ENCODE results near the gene LIME1.

- no peak for TF ChIP-seq BHLHE40 (IDR thresholded peaks at IDR 0.05; ENCODE audit: low read depth, low read length)
- no peak for TF ChIP-seq MAZ (IDR thresholded peaks at IDR 0.05; ENCODE audit: borderline replicate concordance, low read depth, low read length)
- no peak for TF ChIP-seq POLR2A (IDR thresholded peaks at IDR 0.05; ENCODE audit: low read depth, low read length)
- no peak for TF ChIP-seq CTCF (conservative IDR thresholded peaks at IDR 0.05; ENCODE audit: low read depth, low read length)
- TF ChIP-seq RFX5 (IDR thresholded peaks at IDR 0.05; ENCODE audit: low read depth, low read length), result no peak
- TF ChIP-seq RCOR1 (IDR thresholded peaks at IDR 0.05; ENCODE audit: insufficient replicate concordance, low read length), result no peak
- no peak for TF ChIP-seq MXI1 (IDR thresholded peaks at IDR 0.05; ENCODE audit: borderline replicate concordance, low read depth, low read length)
- no peak for TF ChIP-seq USF2 (IDR thresholded peaks at IDR 0.05; ENCODE audit: low read depth, low read length)
- TF ChIP-seq, protein P1, sequence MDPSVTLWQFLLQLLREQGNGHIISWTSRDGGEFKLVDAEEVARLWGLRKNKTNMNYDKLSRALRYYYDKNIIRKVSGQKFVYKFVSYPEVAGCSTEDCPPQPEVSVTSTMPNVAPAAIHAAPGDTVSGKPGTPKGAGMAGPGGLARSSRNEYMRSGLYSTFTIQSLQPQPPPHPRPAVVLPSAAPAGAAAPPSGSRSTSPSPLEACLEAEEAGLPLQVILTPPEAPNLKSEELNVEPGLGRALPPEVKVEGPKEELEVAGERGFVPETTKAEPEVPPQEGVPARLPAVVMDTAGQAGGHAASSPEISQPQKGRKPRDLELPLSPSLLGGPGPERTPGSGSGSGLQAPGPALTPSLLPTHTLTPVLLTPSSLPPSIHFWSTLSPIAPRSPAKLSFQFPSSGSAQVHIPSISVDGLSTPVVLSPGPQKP (IDR thresholded peaks at IDR 0.05; ENCODE audit: borderline replicate concordance, low read depth, low read length), result no peak
- no peak for TF ChIP-seq FOS (IDR thresholded peaks at IDR 0.05; ENCODE audit: low read depth, low read length)
These were observed 15.2 kb downstream of the LIME1 start for GRCh38 chr20:63751471-63752271.

All from IMR-90 (cell line).